PC-3 (cell line): ENCODE data around the gene NXPH4.

Experiments used
- CTCF ChIP-seq: fragments of 300-600 bp; sonication (generic); conservative IDR thresholded peaks from 2 replicates; pipeline ENCODE4 v1.5.1; 2017; ENCODE audit warnings: antibody characterized with exemption, low read depth, mild to moderate bottlenecking, low read length
- EZH2 ChIP-seq: fragments of 300-600 bp; sonication (generic); IDR thresholded peaks from one replicate; pipeline ENCODE4 v1.6.1; 2017; ENCODE audit warnings: antibody characterized with exemption, mild to moderate bottlenecking, low read length; ENCODE audit not compliant: unreplicated experiment

- TF ChIP-seq CTCF (no peak), EZH2 (no peak)
These were observed 4.2 kb downstream of the NXPH4 start for GRCh38 chr12:57220770-57221168.
